Spleen (tissue), 7 donors: ENCODE measurements around the gene NDUFAF4.

ENCODE experiments used
- CTCF ChIP-seq, 11 experiments: fragments of 200-600 bp in 7 of 11; fragments of 450-650 bp in 4 of 11; sonication (generic) in 4 of 11; IDR thresholded peaks in 8 of 11; conservative IDR thresholded peaks in 3 of 11; 1 replicate in 7 of 11; 2 replicates in 4 of 11; pipeline versions ENCODE4 v1.4.0 to v1.8.0; 2016 to 2021; ENCODE audit warnings: antibody characterized with exemption in 11 of 11, inconsistent platforms in 4 of 11, mild to moderate bottlenecking in 1 of 11
- POLR2A ChIP-seq, 3 donors: fragments of 450-650 bp; IDR thresholded peaks; one replicate each; pipeline ENCODE4 v1.5.1; 2017; ENCODE audit warnings: antibody characterized with exemption in 3 of 3, mild to moderate bottlenecking in 1 of 3
- POLR2AphosphoS5 ChIP-seq, 3 donors: sonication (generic); formaldehyde crosslinking; IDR thresholded peaks; one replicate each; pipeline ENCODE4 v1.5.1; 2017; ENCODE audit warnings: antibody characterized with exemption in 3 of 3
- donor health status: DM: no; HTN: no; CAD: no; lungs with moderate emphysema.
- donor health status: DM: no; HTN: no; CAD: no.
- donor health status: DM: no; HTN: no; CAD: no.

GRCh38 chr6:96853083-96853482 lies 44.6 kb downstream of the NDUFAF4 start:
- TF ChIP-seq CTCF (IDR thresholded peaks at IDR 0.05 in 8 of 11, conservative IDR thresholded peaks at IDR 0.05 in 3 of 11) = no peak
- no peak for TF ChIP-seq POLR2A (IDR thresholded peaks at IDR 0.05)
- TF ChIP-seq POLR2AphosphoS5 (IDR thresholded peaks at IDR 0.05) = no peak
